GM21529 (cell line): ENCODE results near the gene THSD7B.
"Not testable (repeated sequence)": the region's sequence is repeated elsewhere in the genome, so short reads cannot be mapped to it uniquely, and the experiment has no call there.

Experiments
- ATAC-seq: cut with Tn5 transposase; IDR thresholded peaks from one replicate; pipeline ENCODE4 v1.9.1; 2021; ENCODE audit not compliant: unreplicated experiment

The THSD7B gene

DNA sequence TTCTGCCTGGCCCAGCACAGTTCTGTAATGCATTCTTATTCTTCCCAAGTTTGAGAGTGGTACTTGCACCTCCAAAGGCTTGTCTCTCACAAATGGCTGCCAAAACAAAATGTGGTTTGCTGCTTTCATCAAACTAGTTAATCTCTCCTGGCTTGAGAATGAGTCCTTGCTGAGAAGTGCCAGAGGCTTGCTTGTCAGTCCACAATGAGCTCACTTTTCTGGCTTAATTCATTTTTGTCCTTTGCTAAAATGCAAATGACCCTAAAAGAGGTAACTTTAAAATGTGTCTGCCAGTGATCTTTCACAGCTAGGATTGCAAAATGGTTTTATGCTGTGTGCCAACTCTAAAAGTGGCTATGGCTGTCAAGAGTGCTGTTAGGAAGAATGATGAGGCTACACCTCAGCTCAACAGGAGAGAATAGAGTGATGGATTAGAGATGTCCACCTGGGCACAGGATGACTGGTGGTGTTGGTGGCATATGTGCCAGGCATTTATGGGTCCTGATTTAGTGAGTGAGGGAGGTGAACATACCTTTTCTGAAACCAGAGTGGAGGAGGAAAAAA lies 907.7 kb downstream of the THSD7B start:
- no peak for ATAC-seq

DNA sequence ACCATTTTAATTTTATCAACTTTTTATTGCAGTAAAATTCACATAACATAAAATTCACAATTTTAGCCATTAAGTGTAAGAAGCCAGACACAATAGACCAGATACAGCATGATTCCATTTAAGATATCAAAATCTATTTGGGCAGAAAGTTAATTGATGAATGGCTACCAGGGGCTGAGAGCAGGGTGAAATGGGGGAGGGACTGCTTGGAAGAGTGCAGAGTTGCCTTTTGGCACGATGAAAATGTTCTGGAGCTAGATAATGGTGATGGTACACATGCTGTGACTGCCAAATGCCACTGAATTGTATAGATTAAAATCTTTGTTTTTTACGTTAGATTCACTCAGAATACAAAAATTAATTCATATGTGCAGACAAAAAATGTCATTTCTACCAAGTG lies 909.6 kb downstream of the THSD7B start:
- ATAC-seq: no peak

DNA sequence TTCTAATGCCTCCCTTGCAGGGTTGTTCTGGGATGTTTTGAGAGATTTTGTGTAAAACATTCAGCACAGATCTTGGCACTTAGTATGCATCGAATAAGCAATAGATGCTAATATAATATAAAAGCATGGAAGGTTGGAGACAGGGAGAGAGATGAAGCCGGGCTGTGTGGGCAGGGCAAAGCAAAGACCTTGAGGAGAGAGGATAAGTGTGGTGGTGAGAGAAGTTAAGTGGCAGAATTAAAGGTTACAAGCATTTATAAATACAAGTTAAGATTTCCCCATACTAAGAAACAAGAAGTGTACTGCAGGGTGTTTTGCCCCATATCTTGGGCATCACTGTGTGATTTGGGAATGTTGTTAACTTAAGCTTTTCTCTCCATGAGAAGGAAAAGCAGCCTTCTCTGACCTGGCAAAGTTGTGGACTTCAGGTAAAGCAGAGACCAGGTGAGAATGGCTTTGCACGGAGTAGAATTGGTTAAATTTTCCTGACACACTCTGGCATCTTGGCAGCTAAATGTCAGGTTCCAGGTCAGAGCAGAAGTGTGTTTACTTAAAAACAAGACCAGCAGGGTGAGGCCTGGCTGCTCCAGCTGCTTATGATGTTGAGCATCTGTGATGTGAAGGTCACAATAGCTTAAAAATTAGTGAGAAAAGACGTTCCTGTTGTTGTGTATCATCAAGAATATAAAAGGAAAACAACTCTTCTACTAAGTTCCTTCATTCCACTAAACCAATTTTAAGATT lies 910.4 kb downstream of the THSD7B start:
- no peak for ATAC-seq

DNA sequence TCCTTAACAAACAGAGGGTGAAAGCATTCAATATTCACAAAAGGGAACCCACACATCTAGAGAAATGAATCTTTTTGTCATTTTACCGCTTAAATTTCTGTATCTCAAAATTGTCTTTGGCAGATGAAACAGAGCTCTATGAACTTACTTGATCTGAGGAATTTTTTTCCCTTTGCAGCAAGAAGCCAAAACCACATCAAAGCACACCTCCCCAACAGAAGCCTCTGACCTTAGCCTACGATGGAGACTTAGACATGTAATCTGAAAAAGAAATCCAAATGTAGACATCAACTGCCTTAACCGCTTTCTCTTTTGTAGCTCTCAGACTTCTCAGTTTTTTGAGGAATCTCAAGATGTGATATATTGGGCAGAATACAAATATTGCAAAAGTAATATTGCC lies 911.0 kb downstream of the THSD7B start:
- ATAC-seq: no peak

DNA sequence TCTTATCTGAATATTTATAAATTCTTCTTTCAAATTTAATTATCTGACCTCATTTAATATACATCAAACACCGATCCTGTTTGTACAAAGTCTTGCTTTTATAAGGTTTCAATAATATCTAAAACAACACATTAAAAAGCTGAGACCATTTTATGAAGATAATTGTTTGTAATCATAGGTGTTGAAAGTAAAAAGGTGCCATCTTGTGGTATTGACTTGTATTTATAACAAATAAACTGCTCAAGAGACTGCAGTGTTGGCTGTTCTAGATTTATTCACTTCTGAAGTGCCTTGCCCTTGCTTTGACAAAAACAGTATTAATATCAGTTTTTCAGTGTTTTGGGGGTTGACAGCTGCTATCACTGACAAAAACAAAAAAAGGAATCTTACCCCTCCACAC lies 912.1 kb downstream of the THSD7B start:
- ATAC-seq: no peak

DNA sequence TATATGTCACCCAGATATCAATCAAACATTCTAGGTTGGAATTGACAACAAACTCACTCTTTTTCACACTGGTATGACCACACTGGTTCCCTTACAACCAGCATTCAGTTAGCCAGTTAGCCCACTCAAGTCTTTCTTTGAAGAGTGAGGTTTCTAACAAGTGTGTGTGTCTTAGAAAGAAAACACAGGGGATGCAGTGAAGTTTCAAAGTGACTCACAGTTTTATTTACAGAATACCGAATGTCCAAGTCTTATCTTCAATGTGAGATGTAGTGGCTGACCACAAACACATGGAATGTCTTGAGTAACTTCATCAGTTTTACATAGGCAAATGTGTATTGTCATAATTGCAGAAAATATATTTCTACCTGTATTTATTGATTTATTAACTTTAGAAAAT lies 924.2 kb downstream of the THSD7B start:
- ATAC-seq: no peak

DNA sequence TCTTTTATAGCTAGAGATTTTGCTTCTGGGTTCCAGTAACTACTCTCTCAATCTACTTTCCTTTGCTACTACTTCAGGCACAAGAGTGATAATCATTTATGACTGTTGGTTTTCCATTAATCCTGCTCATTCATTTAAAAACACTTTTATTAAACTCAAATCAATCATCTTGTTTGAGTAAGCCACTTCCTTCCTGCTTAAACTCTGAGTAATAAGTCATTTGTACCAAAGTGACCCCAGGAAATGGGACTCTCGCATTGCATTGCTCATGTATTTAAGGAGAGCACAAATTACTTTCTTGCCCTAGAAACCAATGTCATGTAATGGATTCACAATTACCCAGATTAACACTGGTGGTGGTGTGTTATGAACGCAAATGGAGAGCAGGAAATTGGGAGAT lies 928.2 kb downstream of the THSD7B start:
- no peak for ATAC-seq

DNA sequence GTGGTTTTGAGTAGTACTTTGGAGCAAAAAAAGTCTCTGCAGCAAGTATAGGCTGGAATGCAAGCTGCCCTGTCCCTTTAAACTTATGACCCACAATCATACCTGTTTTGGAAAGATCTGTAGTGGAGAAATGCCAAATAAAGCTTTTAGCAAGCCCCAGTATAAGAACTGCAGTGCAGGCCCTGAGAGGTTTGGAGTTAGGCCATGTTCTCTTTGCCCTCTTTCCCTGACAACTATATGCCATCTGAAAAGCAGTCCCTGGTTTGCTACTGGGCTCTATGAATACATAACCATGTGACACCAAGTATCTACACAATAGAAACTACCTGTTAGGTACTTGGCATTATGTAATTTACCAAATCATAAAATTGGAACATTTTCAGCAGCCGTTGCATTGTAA lies 931.6 kb downstream of the THSD7B start:
- no peak for ATAC-seq

DNA sequence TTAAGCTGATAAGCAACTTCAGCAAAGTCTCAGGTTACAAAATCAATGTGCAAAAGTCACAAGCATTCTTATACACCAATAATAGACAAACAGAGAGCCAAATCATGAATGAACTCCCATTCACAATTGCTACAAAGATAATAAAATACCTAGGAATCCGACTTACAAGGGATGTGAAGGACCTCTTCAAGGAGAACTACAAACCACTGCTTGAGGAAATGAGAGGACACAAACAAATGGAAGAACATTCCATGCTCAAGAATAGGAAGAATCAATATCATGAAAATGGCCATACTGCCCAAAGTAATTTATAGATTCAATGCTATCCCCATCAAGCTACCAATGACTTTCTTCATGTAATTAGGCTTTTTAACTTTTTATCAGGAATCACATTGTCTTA lies 934.9 kb downstream of the THSD7B start:
- ATAC-seq: not testable (repeated sequence)

DNA sequence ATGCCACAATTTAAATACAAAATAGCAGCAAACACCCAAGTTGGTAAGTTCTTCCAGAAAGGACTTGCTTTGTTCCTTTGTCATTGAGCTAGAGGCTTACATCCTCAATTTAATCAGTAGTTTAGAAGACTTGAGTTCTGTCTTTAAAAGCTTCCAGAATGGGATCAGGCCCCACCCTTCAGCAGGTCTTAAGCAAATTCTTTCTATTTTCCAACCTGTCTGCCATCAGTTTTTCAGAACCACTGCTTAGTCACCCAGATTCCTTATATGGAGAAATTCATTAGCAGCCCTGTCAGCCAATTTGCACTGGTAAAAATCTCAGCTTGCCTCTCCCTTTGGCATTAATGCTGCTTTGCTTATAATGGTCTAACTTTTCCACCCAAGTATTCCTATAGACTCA lies 935.3 kb downstream of the THSD7B start:
- ATAC-seq: no peak

DNA sequence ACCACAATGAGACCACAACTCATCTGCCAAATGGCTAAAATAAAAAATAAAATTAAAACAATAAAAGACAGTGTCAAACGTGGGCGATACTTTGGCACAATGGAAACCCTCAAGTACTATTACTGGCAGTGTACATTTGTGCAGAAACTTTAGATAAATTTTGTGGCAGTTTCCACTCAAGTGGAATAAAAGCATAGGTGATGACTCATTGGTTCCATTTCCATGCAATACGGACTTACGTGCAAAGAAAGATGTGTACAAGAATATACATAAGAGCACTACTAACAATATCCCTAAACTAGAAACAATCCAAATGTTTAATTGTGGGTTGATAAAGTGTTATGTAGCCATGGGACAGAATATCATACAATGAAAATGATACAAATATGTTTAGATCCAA lies 940.0 kb downstream of the THSD7B start:
- no peak for ATAC-seq

DNA sequence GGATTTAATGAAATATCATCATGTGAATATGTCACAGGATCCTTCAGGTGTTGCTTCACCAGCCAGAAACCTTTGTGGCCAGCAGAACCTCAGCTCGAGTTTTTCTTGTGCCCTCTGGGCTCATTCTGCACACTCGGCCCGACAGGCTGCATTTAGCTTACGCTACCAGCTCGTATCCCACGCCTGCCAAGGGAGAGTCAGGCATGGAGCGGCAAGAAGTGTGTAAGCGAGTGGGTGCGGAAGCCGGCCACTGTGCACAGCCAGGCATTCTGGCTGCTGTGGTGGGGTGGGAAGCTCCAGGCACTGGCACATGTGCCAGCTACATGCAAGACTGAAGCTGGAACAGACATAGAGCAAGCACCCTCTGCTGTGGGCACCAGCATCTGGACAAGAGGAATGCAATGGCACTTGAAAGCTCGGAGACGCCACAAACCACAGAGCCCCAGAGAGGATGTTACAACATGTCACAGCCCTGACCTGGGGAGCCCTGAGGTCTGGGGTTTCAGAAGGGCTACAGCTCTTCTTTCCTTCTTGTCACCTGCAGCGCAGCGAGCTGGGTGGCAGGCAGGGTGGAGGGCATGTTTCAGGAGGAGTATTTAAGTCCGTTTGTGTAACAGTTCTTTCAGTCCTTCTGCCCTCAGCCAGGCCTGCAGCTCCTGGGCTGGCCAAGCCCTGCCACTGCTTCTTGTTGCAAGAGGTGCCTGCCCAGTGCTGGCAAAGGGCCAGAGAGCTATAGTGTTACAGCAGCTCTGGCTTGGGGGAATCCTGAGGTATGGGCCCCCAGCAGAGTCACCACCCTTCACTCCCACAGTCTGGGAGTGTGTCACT lies 941.7 kb downstream of the THSD7B start:
- ATAC-seq: no peak

DNA sequence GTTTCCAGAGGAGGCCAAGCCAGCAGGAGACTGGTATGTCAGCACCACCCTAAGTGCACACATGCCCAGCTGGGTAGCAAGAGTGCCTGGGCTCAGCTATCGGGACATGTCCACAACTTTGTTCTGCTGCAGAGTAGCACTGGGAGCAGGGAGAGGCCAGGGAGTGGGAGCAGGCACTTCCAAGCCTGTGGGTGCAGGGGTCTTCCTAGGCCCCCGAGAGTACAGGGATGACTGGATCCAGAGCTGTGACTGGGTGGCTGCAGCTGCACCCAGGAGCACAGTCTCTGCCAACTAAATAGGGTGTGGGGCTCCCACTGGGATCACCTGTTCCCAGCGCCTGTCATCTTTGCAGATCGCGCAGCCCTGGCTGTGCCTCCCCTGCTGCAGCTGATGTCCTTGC lies 943.0 kb downstream of the THSD7B start:
- no peak for ATAC-seq

DNA sequence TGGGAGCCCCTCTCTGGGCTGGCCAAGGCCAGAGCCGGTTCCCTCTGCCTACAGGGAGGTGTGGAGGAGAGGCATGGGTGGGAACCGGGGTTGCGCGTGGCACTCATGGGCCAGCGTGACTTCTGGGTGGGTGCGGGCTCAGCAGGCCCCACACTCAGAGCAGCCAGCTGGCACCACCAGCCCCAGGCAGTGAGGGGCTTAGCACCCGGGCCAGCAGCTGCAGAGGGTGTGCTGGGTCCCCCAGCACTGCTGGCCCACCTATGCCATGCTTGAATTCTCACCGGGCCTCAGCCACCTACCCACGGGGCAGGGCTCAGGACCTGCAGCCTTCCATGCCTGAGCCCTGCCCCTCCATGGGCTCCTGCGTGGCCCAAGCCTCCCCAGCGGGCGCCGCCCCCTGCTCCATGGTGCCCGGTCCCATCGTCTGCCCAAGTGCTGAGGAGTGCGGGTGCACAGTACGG lies 950.4 kb downstream of the THSD7B start:
- ATAC-seq: no peak

DNA sequence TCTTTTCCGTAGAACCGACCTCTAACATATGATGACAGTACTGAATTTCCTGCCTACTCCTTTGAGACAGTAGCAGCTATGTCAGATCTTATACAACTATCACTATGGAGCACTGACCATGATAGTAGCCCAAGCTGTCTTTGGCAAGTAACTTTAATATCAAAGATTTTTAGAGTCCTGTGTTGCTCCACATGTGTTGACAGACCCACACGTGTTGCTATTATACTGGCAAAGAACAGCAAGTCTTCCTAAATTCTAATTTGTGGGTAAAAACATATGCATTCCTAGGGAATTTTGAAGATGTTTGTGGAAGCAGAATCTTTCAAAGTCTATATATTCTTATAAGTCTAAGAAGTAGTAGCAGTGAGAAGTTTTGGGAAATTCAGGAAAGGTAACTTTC lies 953.4 kb downstream of the THSD7B start:
- no peak for ATAC-seq

DNA sequence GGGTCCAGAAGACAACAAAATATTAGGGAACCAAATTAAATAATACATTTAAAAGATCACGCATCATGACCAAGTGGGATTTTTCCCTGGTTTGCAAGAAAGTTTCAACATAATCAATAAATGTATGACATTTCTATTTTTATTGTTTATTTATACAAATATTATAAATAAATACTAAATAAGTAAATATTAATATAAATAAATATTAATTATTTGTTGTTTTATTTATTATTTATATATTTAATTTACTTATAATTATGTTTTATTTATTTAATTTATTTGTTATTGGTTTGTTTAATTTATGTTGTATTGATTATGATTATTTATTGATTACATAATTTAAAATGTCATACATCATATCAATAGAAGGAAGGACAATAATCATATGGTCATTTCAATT lies 956.4 kb downstream of the THSD7B start:
- no peak for ATAC-seq

DNA sequence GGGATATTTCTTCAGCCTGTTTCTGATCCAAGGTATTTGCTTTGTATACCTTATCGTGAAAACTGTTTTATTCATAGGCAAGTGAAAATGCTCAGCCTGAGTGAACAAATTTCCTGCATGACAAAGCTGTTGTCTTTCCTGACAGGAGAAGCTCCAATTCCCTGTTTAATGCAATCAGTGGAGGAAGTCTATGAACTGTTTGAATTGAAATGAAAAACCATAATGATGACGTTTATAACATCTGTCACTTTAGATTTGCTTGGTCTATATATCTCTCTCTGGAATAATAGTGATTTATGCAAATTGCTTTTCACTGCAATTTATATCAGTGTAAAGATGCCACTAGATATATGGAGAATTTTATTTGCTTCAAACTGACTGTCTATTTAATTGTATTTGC lies 959.6 kb downstream of the THSD7B start:
- ATAC-seq: no peak
